Purkinje cell (primary cell): ENCODE data around the gene VWA3B. TPM values are rescaled to one million over a fixed set of nuclear protein-coding genes. Genes with fewer than 3 reads are reported as not detected.

Source experiments
- polyA plus RNA-seq: library from polyadenylated mRNA; unstranded; fragments of >200 nt; fragmentation: Nextera tagmentation; gene quantifications from 2 replicates; pipeline ENCODE4 v1.2.1, GENCODE V29; 2014

The VWA3B gene, protein sequence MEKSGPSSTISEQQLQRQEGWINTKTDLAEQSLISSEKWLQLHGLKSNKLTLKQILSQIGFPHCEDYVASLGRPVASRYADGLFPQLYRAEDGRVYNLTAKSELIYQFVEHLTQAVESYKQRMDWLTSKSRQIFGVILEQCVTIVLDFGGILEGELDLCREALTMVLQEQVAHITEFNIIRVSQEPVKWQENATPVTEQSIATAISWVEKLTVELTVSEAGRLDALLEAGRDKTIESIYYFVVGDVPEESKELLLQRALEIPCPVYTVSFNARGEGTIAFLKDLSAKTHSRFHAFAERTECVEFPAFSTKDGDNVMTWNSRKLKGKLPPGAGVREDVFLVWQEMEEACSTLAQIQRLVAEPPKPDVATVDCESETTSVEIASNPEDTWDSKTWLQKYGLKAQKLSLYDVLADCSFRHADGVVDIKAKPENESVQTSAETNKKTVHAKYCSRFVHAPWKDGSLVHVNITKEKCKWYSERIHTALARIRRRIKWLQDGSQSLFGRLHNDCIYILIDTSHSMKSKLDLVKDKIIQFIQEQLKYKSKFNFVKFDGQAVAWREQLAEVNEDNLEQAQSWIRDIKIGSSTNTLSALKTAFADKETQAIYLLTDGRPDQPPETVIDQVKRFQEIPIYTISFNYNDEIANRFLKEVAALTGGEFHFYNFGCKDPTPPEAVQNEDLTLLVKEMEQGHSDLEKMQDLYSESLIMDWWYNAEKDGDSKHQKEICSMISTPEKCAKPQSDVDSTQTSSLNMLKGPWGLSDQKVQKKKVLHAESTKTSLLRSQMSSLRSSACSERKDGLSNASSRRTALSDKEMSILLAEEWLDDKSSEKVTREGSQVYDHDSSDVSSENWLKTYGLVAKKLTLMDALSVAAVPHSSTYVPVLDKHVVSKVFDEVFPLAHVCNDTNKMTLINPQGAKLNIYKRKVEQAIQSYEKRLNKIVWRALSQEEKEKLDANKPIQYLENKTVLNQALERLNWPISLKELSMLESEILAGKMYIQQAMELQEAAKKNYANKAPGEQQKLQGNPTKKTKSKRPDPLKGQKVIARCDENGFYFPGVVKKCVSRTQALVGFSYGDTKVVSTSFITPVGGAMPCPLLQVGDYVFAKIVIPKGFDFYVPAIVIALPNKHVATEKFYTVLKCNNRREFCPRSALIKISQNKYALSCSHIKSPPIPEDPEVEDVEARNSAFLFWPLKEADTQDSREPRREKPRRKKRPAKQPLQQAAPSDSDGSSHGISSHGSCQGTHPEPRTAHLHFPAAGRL (N-terminal part only)
- polyA plus RNA-seq, result 0.04 and 0.60 TPM in 2 replicates

DNA sequence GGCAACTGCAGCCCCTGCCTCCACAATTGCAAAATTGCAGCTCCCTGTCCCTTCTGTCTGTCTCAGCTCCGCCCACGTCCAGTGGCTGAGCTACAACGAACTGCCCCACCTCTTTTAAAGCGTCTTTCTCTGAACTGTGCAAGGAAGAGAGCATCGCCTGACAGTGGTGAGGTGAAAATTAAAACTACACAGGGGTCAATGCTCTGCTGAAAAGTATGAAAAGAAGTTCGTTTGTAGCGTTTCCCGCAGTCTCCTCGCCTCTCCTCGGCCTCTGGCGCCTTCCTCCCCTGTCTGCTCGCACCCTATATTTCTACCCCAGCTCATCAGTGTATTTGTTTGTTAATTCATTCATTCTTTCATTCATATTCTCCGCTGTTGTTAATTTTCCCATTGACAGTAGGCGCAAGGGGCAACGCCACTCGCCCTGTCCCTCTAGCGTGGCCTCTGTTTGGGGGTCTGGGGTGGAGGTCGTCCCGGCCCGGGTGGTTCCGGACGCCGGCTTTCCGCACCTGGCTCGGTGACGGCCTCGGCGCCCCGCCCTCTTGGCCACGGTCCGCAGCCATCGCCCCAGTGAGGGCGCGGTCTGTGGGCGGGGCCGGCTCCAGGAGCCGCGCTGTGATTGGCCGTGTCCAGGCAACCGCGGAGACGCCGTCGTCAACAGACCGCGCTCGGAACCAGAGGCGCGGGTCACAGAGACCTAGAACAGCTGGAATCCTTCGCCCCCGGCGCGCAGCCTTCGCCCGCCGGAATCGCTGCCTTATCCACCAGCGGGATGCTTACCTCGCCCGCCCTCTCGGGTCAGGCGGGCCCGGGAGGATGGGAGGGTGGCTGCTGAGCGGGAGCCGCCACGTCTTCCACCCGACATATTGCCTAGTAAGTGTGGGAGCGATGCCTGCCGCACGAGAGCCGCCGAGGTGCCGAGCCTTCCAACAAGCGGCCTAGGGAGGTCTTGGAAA is at the start of gene VWA3B:
Gene VWA3B (plus strand): TSS at position 677 of the 956 bp plus-strand sequence. CDS start 5,926 bp downstream, outside the sequence.

DNA sequence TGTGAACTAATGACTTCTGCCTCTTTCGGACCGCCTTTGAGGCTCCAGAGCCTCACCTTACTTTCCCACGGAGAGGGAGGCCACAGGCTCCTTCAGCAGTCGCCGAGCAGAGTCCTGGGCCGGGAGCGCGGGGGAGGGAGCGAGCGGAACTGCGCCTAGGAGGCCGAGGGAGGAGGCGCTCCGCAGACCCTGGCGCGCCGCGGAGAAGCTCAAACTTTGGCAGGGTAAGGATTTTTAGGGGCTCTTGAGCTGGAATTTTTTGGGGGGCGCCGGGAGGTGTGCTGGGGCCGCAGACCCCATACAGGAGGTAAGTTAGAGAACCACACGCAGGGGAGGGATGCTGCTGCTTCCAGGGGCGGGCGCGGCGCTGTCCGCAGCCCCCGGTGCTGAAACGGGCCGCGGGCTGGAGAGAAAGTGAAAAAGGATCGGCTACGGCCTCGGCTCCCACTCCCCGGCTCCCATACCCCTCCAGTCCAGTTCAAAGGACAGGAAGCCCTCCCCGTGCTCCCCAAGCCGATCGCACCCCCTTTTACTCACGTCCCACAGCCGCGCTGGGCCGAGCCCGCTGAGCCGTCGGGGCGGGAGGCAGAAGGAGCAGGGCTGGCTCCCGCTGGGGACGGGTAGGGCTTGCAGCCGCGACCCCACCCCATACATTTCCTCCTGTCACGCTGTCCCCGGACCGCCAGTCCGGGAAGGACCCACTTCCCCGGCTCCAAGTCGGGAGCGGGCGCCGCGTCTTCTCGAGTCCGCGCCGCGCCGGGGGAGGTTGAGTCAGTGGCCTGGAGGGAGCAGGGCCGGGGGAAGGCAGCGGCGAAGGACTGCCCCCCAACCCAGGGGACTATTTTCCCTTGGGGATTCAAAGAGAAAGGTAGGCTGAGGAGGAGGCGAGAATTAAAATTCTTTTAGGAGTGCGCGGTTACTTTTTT is 259.6 kb downstream of the VWA3B start, which contains the start of gene CNGA3:
Gene CNGA3 (plus strand): TSS at position 146 of the 926 bp plus-strand sequence. CDS start 23,520 bp downstream, outside the sequence.

Other genes starting within 250 kb of the VWA3B start
- 14.5 and 19.3 TPM in 2 replicates for gene TMEM131, start 91.2 kb upstream of the VWA3B start, polyA plus RNA-seq